GM12878 (cell line): ENCODE measurements around the gene ZIK1. TPM values are rescaled to one million over a fixed set of nuclear protein-coding genes. Genes with fewer than 3 reads are reported as not detected.

Experiments used
- ATAC-seq: fragments of 200-7000 bp; cut with Tn5 transposase; 3 replicates; pipeline ENCODE4 v1.9.1; 2020; ENCODE audit warnings: mild to moderate bottlenecking, moderate library complexity
- BruUV-seq: library from RNA; stranded (reverse); fragments of 400-500 nt; replicated peaks from 2 replicates; lab custom pipeline; 2021; lab: Mats Ljungman, UMichigan
- CTCF ChIA-PET: fragments of 300-600 bp; sonication (Branson Sonifier 250); formaldehyde crosslinking; extraction: SDS; loops from one replicate; lab custom pipeline; 2021; ENCODE audit warnings: inconsistent platforms; lab: Yijun Ruan, JAX
- POLR2A ChIA-PET: fragments of 350-600 bp; formaldehyde crosslinking; extraction: SDS; loops from one replicate; lab custom pipeline; 2021; ENCODE audit warnings: inconsistent platforms; lab: Charles Lee
- RAD21 ChIA-PET: fragments of 300-600 bp; sonication (Branson Sonifier 250); formaldehyde crosslinking; loops from one replicate; lab custom pipeline; 2023; ENCODE audit warnings: antibody characterized with exemption; ENCODE audit not compliant: unreplicated experiment; lab: Charles Lee
- SMC1A ChIA-PET: fragments of 300-600 bp; sonication (Branson Sonifier 250); formaldehyde crosslinking; loops from one replicate; lab custom pipeline; 2023; ENCODE audit not compliant: unreplicated experiment, uncharacterized antibody; lab: Charles Lee
- DNase-seq: peaks from one replicate; pipeline ENCODE4 v3.0.0-alpha.2; 2011; ENCODE audit warnings: low read depth, low spot score
- FAIRE-seq: peaks from 3 replicates; lab custom pipeline; 2011; peaks lifted over from hg19 to GRCh38; lab: Jason Lieb, UNC
- H2AFZ ChIP-seq: 2 replicates; pipeline ENCODE4 v1.6.0; 2011; ENCODE audit warnings: low read depth, low read length, control low read depth; ENCODE audit not compliant: control insufficient read depth
- H3K27ac ChIP-seq: 2 replicates; pipeline ENCODE4 v1.5.1; 2011; ENCODE audit warnings: control low read depth; ENCODE audit not compliant: control insufficient read depth, insufficient read depth
- H3K27me3 ChIP-seq, 2 experiments: replicated peaks in 1 of 2; 2 replicates each; pipeline versions ENCODE4 v1.6.0 to v1.6.1; 2011; ENCODE audit warnings: low read length in 1 of 2; ENCODE audit not compliant: control insufficient read depth in 2 of 2, insufficient read depth in 2 of 2
- H3K36me3 ChIP-seq, 2 experiments: 2 replicates each; pipeline ENCODE4 v1.5.1; 2011; ENCODE audit warnings: low read length in 1 of 2; ENCODE audit not compliant: control insufficient read depth in 2 of 2, insufficient read depth in 2 of 2
- H3K4me1 ChIP-seq: 2 replicates; pipeline ENCODE4 v1.6.1; 2011; ENCODE audit warnings: mild to moderate bottlenecking, low read length, moderate library complexity, mixed read lengths; ENCODE audit not compliant: control insufficient read depth, insufficient read depth
- H3K4me2 ChIP-seq: 2 replicates; pipeline ENCODE4 v1.6.0; 2011; ENCODE audit warnings: control low read depth; ENCODE audit not compliant: control insufficient read depth, insufficient read depth
- H3K4me3 ChIP-seq: fragments of 200-600 bp; sonication (generic); 2 replicates; pipeline ENCODE4 v1.5.1; 2016
- H3K79me2 ChIP-seq: 2 replicates; pipeline ENCODE4 v1.6.0; 2011; ENCODE audit warnings: low read length; ENCODE audit not compliant: control insufficient read depth, insufficient read depth
- H3K9ac ChIP-seq: 2 replicates; pipeline ENCODE4 v1.8.0; 2011; ENCODE audit warnings: low read length, control low read depth, mixed read lengths; ENCODE audit not compliant: control insufficient read depth, insufficient read depth
- H3K9me3 ChIP-seq: replicated peaks from 3 replicates; pipeline ENCODE4 v1.5.1; 2011; ENCODE audit warnings: mild to moderate bottlenecking, low read length; ENCODE audit not compliant: control insufficient read depth, insufficient read depth
- H4K20me1 ChIP-seq: 2 replicates; pipeline ENCODE4 v1.6.0; 2011; ENCODE audit not compliant: control insufficient read depth, insufficient read depth
- BHLHE40 ChIP-seq, 2 experiments: fragments of 450-650 bp in 1 of 2; IDR thresholded peaks; 2 replicates each; pipeline ENCODE4 v1.6.1; 2011 to 2017; ENCODE audit warnings: low read depth in 2 of 2, borderline replicate concordance in 1 of 2, improper control_type of control experiment in 1 of 2, low read length in 1 of 2, mild to moderate bottlenecking in 1 of 2
- CBX5 ChIP-seq: sonication (generic); IDR thresholded peaks from 2 replicates; pipeline ENCODE4 v1.6.1; 2016; ENCODE audit warnings: low read depth, moderate library complexity, mild to moderate bottlenecking, inconsistent platforms
- CEBPB ChIP-seq, 2 experiments: fragments of 150-350 bp in 1 of 2; IDR thresholded peaks; 2 replicates each; pipeline ENCODE4 v1.6.1; 2012 to 2014; ENCODE audit warnings: low read depth in 2 of 2, low read length in 2 of 2, borderline replicate concordance in 1 of 2, inconsistent platforms in 1 of 2
- CHD1 ChIP-seq: IDR thresholded peaks from 2 replicates; pipeline ENCODE4 v1.6.1; 2012; ENCODE audit warnings: low read depth, low read length, improper control_type of control experiment
- CHD2 ChIP-seq: IDR thresholded peaks from 2 replicates; pipeline ENCODE4 v1.6.1; 2011; ENCODE audit warnings: low read depth, low read length, improper control_type of control experiment, borderline replicate concordance
- ELK1 ChIP-seq: IDR thresholded peaks from 2 replicates; pipeline ENCODE4 v1.6.1; 2012; ENCODE audit warnings: low read depth, low read length, improper control_type of control experiment
- HCFC1 ChIP-seq: fragments of 150-350 bp; IDR thresholded peaks from 2 replicates; pipeline ENCODE4 v1.6.1; 2014; ENCODE audit warnings: low read length
- IRF3 ChIP-seq: fragments of 450-650 bp; IDR thresholded peaks from 2 replicates; pipeline ENCODE4 v1.6.1; 2014; ENCODE audit warnings: mild to moderate bottlenecking
- IRF5 ChIP-seq: fragments of 450-650 bp; IDR thresholded peaks from 2 replicates; pipeline ENCODE4 v1.6.1; 2017; ENCODE audit warnings: borderline replicate concordance
- KAT2A ChIP-seq: conservative IDR thresholded peaks from 2 replicates; pipeline ENCODE4 v1.6.1; 2011; ENCODE audit warnings: low read depth, low read length; ENCODE audit not compliant: control insufficient read depth
- NBN ChIP-seq: fragments of 450-650 bp; IDR thresholded peaks from 2 replicates; pipeline ENCODE4 v1.6.1; 2016
- NR2C1 ChIP-seq: fragments of 450-650 bp; IDR thresholded peaks from 2 replicates; pipeline ENCODE4 v1.6.1; 2017; ENCODE audit warnings: antibody characterized with exemption, mild to moderate bottlenecking, moderate library complexity
- POLR2AphosphoS2 ChIP-seq: IDR thresholded peaks from 2 replicates; pipeline ENCODE4 v1.6.1; 2011; ENCODE audit warnings: low read depth, mild to moderate bottlenecking, low read length, improper control_type of control experiment, moderate library complexity
- SMAD1 ChIP-seq: fragments of 450-650 bp; IDR thresholded peaks from 2 replicates; pipeline ENCODE4 v1.6.1; 2018; ENCODE audit warnings: mild to moderate bottlenecking, low read depth; ENCODE audit not compliant: partially characterized antibody
- STAT1 ChIP-seq: fragments of 450-650 bp; conservative IDR thresholded peaks from 2 replicates; pipeline ENCODE4 v1.6.1; 2014; ENCODE audit warnings: antibody characterized with exemption, mild to moderate bottlenecking
- USF1 ChIP-seq: IDR thresholded peaks from 2 replicates; pipeline ENCODE4 v1.6.1; 2011; ENCODE audit warnings: borderline replicate concordance, low read depth, mild to moderate bottlenecking, moderate library complexity, mixed read lengths, low read length; ENCODE audit not compliant: insufficient read depth; ENCODE audit errors: extremely low read length
- WGBS: methylation state at CpG from one replicate; pipeline ENCODE4 v1.1.6; 2016; ENCODE audit warnings: low lambda C conversion rate; ENCODE audit not compliant: insufficient replicate concordance, insufficient coverage; ENCODE audit errors: missing lambda C conversion rate; 5-methylcytosine and 5-hydroxymethylcytosine counted together
- in situ Hi-C: fragments of 300-500 bp; cut with MboI; formaldehyde crosslinking; loops from 9 replicates; pipeline ENCODE4 v1.14.3; 2018; ENCODE audit warnings: mixed read lengths
- intact Hi-C: fragments of 100-400 bp; cut with micrococcal nuclease; formaldehyde crosslinking; loops from one replicate; pipeline ENCODE4 v1.14.2; 2022; ENCODE audit not compliant: unreplicated experiment
- polyA plus RNA-seq, 11 experiments: library from polyadenylated mRNA; depleted of rRNA in 4 of 11; unstranded in 6 of 11; stranded (reverse) in 5 of 11; fragments of >200 nt; fragmentation: Nextera tagmentation in 4 of 11; fragmentation: Illumina TruSeq in 1 of 11; extraction: Ambion mirVana in 4 of 11; extraction: Trizol in 1 of 11; gene quantifications; 1 replicate in 1 of 11; 2 replicates in 10 of 11; pipeline versions ENCODE4 v1.2.1 to v1.2.3, GENCODE V29; 2011 to 2016; ENCODE audit warnings: inconsistent platforms in 2 of 11, missing spikeins in 2 of 11, low read depth in 1 of 11
- total RNA-seq, 4 experiments: library from RNA; depleted of rRNA in 3 of 4; stranded (reverse); fragments of >200 nt in 3 of 4; fragmentation: Illumina TruSeq in 1 of 4; extraction: Trizol in 1 of 4; gene quantifications; 2 replicates each; pipeline versions ENCODE4 v1.2.1 to v1.2.3, GENCODE V29; 2013 to 2021

ZIK1 gene
- total and polyA plus RNA-seq, 10 of the 15 experiments (the other 5 are each of a cell fraction or from before 2014, with no cell fraction given), result 0.45 to 4.7 (median 2.7) TPM

GRCh38 chr19:57558525-57558924 is 25.4 kb upstream of the ZIK1 start:
- FAIRE-seq, result no peak
- Histone ChIP-seq H3K4me3 (peak overlapping the region; percentile 83), H3K27me3 (no peaks in the 10 kb centered on the region), H3K79me2 (peaks cover 12% of the 10 kb centered on the region), H3K27ac (peak overlapping the region; percentile 70), H2AFZ (peak overlapping the region; percentile 88), H3K9me3 (peaks cover 8% of the 10 kb centered on the region; the same call in 2 of the 3 replicates), H3K4me1 (no peaks in the 10 kb centered on the region), H3K4me2 (peak overlapping the region; percentile 86), H4K20me1 (no peaks in the 10 kb centered on the region), H3K9ac (peak overlapping the region; percentile 83; the same call in 1 of the 2 replicates), H3K36me3 (peaks cover 0 to 2% of the 10 kb centered on the region in 2 experiments; a peak in 2 of 4 replicates)
- intact Hi-C loops (no loop called here), in situ Hi-C loops (no loop called here)
- 69% methylated on average over 6 of the region's 6 CpGs for WGBS
- RAD21 ChIA-PET, result no interaction called here
- TF ChIP-seq USF1 (no peak), CBX5 (no peak), SMAD1 (no peak), STAT1 (no peak), ELK1 (no peak), NR2C1 (no peak), IRF5 (no peak), NBN (no peak), HCFC1 (no peak), IRF3 (no peak), CHD1 (no peak), BHLHE40 (IDR thresholded peaks at IDR 0.05; ENCODE audit: borderline replicate concordance in 1 of 2, low read depth in 2 of 2, low read length in 1 of 2) (no peak), POLR2AphosphoS2 (no peak), CHD2 (no peak), KAT2A (no peak), CEBPB (IDR thresholded peaks at IDR 0.05; ENCODE audit: borderline replicate concordance in 1 of 2, low read depth in 2 of 2, low read length in 2 of 2) (no peak)
- CTCF ChIA-PET, result interaction anchor here (1.0 kb wide), 2 partner anchors 17 to 151 kb away, joined by 3 read pairs; no protein-coding TSS in a partner anchor
- no TSS peak for BruUV-seq
- SMC1A ChIA-PET, result interaction anchor here (1.0 kb wide), 1 partner anchor 55 kb away, joined by 3 read pairs; the partner anchor contains the start of gene ZNF134
- DNase-seq, result no peak
- no peak for ATAC-seq
- POLR2A ChIA-PET, result no interaction called here
